ENCODE measurements around the gene PFN1.

PFN1 gene

GRCh38 chr17:4948166-4948930 lies at the start of gene PFN1:
TSS of gene PFN1 (minus strand) at chr17:4948530. CDS start at chr17:4948394, 136 bp downstream.
- peak; percentile 92 for DNase-seq

- DNase-seq = peak; percentile 88
These were observed 49.1 kb upstream of the PFN1 start, which contains the start of the genes INCA1 and KIF1C for GRCh38 chr17:4997302-4998026. TSS of gene INCA1 (minus strand) at chr17:4997522. CDS start at chr17:4994437, 3,085 bp downstream. TSS of gene KIF1C (plus strand) at chr17:4997950. CDS start at chr17:5000247, 2,297 bp downstream.

DNA sequence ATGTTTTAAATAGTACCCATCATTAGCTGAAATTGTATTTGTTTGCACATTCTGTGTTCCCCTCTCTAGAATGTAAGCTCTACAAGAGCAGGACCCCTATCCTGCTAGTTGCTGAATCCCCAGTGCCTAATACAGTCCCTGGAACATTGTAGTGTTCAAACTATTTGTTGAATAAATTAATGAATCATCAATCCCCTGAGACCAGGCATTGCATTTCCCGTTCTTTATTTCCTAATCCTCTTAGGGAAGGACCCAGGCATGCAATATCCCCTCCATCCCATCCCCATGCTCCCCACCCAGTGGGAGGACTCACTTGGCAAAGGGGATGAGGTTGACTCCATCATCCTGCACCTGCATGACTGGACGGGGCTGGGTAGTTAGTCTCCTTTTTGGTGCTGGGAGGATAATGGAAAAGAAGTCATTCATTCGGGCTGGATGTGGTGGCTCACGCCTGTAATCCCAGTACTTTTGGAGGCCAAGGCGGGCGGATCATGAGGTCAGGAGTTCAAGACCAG lies 45.8 kb upstream of the PFN1 start:
- DNase-seq = no peak

- no peak for DNase-seq
These were observed 39.6 kb upstream of the PFN1 start for GRCh38 chr17:4987767-4988567.

- DNase-seq = peak; percentile 87
These were observed 38.8 kb upstream of the PFN1 start, which contains the start of gene CAMTA2 for GRCh38 chr17:4986951-4987766. TSS of gene CAMTA2 (minus strand) at chr17:4987675. CDS start at chr17:4986222, 1,453 bp downstream.

GRCh38 chr17:4986403-4986802 lies 38.1 kb upstream of the PFN1 start:
- DNase-seq = no peak

DNA sequence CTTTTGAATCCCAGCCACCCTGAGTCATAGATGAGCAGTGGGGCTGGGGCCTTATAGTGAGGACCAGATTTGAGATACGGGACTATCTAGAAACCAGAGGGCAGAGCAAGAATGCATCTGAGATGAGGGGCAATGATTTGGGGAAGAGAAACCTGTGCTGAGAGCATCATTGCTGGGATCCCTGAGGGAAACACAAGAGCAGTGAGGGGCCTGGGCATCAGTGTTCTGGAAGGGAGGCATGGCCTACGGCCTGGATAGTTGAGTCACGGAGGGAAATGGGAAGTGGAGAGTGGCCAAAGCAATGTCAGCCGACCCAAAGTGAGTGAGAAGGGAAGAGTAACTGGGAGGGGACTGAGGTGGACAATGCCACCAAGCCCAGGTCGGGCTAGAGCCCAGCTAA lies 34.0 kb upstream of the PFN1 start:
- DNase-seq = no peak

DNA sequence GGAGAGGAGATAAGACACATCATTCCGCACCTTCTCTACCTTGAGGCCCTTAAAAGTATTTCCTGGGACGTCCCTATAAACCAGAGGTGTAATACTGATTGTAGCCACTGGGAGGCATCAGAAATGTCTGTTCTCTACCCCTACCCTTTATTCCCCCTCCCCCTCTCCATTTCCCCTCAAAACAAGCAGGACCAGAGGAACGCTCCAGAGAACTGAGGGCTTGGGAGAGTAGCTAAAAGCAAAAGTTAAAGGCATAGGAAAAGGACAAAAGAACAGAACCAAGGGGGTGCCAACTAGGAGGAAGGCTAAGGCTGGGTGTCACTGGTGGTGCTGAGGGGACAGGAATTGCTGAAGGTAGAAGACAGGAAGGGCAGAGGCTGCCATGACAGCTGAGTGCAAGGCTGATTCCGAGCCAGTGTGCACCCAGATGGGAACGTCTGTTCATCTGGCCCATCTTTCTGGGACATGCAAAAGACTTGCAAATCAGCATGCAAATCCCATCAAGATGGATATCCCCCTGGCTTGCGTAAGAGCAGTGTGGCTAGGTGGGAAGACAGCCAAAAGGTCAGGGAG lies 32.4 kb upstream of the PFN1 start:
- DNase-seq = peak; percentile 33

GRCh38 chr17:4978726-4979125 lies 30.4 kb upstream of the PFN1 start:
- no peak for DNase-seq

- no peak for DNase-seq
These were observed 25.9 kb upstream of the PFN1 start for GRCh38 chr17:4974115-4974670.

DNA sequence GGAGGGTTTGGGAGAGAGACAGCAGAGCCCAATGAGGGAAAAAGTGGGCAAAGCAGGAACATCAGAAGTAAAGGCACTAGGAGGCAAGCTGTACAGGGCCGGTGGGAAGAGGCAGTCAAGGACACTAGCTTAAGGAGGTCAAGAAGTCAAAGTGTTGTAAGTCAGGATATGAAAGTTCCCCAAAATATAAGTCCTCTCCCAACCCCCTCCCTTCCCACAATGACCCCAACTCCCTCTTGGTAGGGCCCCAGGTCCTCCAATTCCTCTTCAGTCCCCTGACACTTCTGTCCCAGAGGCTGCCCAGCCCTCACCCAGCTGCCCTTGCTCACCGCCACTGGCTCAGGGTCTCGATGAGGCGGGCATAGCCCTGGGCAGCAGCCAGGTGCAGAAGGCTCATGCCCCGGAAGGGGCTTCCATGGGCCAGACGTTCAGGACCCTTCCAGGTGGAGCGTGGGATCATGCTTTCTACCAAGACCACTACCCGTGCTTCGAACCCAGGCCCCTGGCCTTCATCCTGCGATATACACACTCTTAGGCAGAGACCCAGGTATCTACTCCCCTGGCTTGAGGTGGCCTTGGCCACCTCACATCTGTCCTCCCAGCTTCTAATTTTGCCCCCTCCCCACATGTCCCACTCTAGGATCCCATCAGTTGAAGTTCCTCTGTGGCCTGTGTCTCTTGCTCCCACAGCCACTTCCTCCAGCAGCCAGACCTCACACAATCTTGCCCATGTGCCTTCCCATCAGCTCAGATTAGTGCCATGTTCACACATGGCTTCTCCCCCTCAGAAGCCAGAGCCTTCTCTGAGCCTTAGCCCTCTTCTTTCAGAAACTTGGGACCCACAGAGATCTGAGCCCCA lies 25.2 kb upstream of the PFN1 start:
- DNase-seq = no peak

DNA sequence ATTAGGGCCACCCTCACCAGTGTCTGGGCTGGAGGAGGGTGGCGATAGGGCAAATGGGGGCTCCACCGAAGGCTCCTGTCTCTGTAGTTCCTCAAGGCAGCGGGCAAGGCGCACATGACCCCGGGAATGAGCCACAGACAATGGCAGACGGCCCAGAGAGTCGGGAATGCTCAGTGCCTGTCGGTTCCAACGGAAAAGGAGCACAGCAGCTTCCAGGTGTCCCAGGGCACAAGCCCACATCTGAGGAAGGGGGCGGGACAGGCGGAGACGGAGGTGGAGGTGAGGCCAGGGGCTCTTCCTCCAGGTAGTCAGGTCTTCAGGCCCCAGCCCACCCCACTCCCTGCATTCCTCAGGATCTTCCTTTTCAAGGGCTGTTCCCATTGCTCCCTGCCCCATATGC lies 24.4 kb upstream of the PFN1 start:
- no peak for DNase-seq

- DNase-seq = no peak
These were observed 24.0 kb upstream of the PFN1 start for GRCh38 chr17:4972322-4972721.

DNA sequence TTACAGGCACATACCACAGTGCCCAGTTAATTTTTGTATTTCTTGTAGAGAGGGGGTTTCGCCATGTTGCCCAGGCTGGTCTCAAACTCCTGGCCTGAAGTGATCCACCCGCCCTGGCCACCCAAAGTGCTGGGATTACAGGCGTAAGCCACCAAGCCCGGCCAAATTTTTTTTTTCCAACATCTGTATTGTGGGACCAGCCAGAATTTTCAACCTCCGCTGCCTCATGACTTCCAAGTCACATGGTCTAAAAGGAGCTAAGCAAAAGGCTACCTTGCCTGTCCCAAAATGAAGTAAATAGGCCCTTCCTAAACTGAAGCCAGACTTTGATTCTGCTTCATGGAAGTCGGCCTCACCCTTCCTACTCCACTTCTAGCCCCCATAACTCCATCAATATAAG lies 23.5 kb upstream of the PFN1 start:
- no peak for DNase-seq

GRCh38 chr17:4970273-4970672 lies 21.9 kb upstream of the PFN1 start:
- no peak for DNase-seq

DNA sequence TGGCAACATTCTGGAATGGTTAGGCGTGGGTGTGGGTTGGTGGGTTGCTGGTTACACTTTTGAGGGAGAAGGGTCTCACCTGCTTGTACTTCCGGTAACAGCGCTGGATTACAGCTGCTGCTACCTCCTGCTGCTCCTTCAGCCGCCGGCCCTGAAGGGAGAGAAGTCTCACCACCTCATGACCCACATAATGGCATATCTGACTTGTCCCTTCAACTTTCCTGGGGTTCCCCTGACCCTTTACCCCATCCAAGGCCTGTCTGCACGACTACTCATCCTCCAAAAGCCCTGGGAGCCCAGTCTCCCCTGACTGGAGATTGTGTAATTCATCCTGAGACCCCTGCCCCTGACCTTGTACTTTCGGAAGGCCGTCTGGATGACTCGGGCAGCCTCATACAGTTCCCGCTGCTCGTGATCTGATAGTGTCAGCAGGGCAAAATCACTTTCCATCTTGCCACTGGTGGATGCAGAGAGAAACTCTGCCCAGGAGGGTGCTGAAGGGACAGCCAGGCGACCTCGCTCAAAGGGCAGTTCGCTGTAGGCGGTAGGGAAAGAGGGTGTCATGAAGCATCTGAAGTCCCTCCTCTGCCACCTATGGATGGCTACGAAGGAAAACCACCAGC lies 21.3 kb upstream of the PFN1 start:
- DNase-seq = no peak

DNA sequence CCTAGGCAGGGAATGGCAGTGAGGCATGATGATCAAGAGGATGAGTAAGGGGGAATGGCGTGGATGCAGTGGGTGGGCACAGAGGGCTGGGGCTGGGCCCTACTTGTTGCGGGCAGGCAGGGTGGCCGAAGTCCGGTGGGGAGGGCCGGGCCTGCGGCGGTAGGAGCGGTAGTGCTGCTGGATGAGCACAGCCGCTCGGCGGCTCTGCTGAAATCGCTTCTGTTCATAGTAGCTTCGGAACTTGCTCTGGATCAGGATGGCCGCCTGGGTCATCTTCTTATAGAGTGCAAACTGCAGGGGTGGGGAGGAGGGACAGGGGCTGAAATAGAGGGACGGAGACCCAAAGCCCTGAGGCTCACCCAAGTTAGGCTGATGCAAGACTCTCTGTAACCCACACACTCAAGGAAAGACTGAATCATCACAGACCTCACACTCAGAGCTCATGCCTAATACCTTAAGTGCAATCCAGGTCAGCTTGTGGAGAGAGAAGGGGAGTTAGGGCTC lies 20.8 kb upstream of the PFN1 start:
- DNase-seq = no peak

DNA sequence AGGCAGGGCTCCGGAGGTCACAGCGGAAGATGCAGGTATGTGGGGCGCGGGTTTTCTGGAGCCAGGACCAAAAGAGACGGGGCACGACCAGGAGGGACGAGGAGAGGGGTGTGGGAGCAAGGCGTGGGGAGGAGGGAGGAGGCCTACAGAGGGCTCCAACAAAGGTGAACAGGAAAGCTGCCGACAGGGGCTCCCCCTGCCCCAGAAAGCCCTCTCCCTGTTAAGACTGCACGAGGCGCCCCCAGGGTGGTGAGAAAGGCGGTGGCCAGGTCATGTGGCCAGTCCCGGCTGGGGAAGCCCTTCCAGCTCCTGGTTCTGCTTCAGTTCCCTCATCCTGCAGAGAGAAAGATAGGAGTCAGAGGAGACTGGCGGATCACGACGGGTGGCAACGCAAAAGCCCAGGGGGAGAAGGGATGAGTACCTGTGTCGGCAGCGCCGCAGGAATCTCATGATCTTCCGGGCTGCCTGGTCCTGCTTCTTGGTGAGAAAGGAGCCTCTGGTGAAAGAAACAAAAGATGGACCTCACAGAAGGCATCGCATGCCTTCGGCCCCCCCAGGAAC lies 20.2 kb upstream of the PFN1 start:
- no peak for DNase-seq
